ENCODE data around the gene ANGPTL3.
"Not testable (repeated sequence)": the region's sequence is repeated elsewhere in the genome, so short reads cannot be mapped to it uniquely, and the experiment has no call there.

GRCh38 chr1:62567926-62568325, 29.4 kb upstream of the ANGPTL3 start:
- not testable (repeated sequence) for TF ChIP-seq CTCF (conservative IDR thresholded peaks at IDR 0.05; ENCODE audit: low read depth, low read length); EZH2 (IDR thresholded peaks at IDR 0.05; ENCODE audit: low read length, unreplicated experiment); EZH2phosphoT487 (IDR thresholded peaks at IDR 0.05; ENCODE audit: borderline replicate concordance, low read length)
